Glomerular visceral epithelial cell (primary cell): ENCODE data around the gene SORT1.
"Not testable (repeated sequence)": the region's sequence is repeated elsewhere in the genome, so short reads cannot be mapped to it uniquely, and the experiment has no call there.

Experiments used
- DNase-seq: peaks from one replicate; pipeline ENCODE4 v3.0.0-alpha.2; 2016; ENCODE audit errors: extremely low spot score

Gene SORT1

GRCh38 chr1:109397581-109398342, at the start of gene SORT1:
Gene SORT1 (minus strand): TSS chr1:109397918. CDS start chr1:109397892, 26 bp downstream.
- peak; percentile 93 for DNase-seq

DNA sequence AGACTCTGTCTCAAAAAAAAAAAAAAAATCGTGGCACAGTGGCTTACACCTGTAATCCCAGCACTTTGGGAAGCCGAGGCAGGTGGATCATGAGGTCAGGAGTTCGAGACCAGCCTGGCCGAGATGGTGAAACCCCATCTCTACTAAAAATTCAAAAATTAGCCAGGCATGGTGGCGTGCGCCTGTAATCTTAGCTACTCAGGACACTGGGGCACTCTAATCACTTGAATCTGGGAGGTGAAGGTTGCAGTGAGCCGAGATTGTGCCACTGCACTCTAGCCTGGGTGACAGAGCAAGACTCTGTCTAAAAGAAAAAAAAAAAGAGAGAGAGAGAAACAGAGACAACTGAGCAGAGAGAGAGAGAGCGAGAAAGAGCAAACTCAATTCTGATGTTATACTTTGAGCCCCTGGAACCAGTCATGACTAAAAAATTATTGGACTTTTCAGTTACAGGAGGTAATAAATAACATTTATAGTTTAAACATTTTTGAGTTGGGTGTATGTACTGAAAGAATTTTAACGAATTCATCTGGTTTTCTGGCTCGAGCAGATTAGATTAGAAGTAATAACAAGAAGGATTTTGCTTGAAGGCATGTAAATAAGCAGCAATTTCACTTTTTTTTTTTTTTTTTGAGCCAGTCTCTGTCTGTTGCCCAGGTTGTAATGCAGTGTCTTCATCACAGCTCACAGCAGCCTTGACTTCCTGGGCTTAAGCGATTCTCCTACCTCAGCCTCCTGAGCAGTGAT, 48.4 kb upstream of the SORT1 start:
- not testable (repeated sequence) for DNase-seq

DNA sequence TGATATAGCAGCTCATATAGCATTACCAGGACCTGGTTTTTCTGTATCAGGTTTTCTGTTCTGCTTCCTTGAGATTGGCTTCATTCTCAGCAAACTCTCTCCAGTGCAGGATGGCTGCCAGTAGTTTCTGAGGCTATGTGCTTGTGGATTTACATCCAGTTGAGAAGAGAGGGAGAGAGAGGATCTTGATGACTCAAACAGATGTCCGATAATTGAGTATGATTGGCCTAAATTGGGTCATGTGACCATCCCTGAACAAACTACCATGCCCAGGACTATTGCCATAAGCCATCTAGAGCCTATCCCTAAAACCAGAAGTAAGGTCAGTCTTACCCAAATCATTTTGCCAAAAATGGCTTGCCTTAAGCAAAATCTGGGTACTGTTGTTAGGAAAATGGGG, 46.6 kb upstream of the SORT1 start:
- DNase-seq = no peak

- no peak for DNase-seq
Measured at GRCh38 chr1:109443476-109443875, 45.8 kb upstream of the SORT1 start.

DNA sequence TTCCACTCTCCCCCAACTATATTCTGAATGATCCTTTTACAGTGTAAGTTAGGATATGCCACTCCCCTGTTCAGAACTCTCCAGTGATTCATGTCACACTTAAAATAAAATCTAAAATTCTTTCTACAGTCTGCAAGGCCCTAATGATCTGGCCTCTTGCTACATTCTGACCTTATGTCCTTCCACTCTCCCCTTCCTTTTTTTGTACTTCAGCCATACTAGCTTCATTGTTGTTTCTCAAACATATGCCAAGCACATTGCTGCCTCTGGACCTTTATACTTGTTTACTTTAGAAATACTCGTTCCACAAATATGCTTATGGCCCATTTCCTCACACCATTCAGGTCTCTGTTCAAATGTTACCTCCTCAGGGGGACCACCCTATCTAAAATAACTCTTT, 43.4 kb upstream of the SORT1 start:
- DNase-seq = no peak

DNA sequence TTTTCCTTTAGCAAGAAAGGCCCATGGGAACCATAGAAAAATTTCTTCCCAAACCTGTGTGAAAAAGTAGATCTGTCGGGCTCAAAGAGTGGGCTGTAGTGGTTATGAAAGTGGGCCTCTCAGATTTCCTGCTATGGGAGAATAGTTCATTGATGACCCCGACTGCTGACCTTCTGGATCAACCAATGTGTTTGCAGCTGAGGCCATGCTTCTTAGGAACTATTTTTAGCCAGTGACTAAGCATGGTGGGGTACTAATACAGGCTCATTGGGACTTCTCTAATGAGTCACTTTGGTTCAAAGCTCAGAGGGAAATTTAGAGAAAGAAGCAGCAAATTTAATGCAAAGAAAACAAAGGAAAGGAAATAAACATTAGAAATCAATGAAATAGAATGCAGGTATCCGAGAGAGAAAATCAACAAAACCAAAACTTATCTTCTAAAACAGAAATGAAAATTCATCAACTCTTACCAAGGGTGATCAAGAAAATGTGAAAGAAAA, 41.1 kb upstream of the SORT1 start:
- DNase-seq = peak; percentile 46

- no peak for DNase-seq
Measured at GRCh38 chr1:109434484-109434883, 36.8 kb upstream of the SORT1 start.

- no peak for DNase-seq
Measured at GRCh38 chr1:109433322-109433721, 35.6 kb upstream of the SORT1 start.

GRCh38 chr1:109432336-109432735, 34.6 kb upstream of the SORT1 start:
- DNase-seq = no peak

DNA sequence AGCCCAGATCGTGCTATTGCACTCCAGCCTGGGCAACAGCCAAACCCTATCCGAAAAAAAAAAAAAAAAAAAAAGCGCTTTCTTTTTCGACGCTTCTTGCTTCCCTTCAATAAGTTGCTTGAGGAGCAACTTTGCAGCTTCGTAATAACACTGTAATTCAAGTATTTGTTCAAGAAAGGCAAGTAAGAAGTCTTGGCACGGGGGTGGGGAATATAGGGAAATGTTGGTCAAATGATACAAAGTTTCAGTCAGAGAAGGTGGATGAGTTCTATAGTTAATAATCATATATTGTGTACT, 29.4 kb upstream of the SORT1 start:
- no peak for DNase-seq

DNA sequence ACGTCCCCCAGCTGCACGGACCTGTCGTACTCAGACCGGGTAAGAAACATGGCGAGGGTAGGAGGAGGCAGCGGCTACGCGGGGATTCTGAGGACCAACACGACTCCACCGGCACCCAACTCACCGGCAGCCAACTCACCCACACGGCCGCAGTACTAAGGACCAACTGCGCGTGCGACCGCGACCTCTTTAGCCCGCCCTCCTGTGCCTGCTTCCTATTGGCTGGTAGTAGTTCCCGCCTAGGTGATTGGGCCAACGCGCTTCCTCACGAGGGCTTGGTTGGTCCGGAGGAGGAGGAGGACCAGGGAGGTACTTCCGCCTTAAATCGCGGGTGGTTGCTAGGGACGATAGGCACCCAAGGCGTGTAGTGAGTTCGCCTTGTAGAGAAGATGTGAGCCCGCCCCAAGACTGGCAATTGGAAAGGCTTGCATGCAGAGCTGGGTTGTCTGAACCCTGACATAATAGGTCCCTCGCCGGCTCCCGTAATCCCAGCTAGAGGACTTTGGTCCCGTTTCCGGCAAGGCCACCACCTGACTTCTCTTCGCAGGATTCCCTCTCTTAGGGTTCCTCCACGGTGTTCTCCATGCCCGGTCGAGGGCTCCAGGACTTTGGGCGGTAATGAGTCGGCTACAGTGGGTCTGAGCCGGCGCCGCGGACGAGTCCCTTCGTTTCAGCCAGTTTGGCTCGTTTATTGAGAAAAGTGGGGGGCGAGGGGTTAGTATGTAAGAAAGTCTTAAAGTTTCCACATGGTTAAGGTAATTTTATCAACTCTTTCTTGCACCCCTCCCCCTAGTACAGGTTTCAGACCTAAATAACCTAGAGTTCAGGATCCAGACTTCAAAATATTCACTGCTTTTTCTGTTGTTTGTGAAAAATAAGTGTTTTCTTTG, 28.8 kb upstream of the SORT1 start, which contains the start of gene PSMA5:
Gene PSMA5, minus strand, starts transcription at position 168 of the 890 bp plus-strand sequence. Its CDS starts 118 bp downstream, at position 50.
- DNase-seq = peak; percentile 99

DNA sequence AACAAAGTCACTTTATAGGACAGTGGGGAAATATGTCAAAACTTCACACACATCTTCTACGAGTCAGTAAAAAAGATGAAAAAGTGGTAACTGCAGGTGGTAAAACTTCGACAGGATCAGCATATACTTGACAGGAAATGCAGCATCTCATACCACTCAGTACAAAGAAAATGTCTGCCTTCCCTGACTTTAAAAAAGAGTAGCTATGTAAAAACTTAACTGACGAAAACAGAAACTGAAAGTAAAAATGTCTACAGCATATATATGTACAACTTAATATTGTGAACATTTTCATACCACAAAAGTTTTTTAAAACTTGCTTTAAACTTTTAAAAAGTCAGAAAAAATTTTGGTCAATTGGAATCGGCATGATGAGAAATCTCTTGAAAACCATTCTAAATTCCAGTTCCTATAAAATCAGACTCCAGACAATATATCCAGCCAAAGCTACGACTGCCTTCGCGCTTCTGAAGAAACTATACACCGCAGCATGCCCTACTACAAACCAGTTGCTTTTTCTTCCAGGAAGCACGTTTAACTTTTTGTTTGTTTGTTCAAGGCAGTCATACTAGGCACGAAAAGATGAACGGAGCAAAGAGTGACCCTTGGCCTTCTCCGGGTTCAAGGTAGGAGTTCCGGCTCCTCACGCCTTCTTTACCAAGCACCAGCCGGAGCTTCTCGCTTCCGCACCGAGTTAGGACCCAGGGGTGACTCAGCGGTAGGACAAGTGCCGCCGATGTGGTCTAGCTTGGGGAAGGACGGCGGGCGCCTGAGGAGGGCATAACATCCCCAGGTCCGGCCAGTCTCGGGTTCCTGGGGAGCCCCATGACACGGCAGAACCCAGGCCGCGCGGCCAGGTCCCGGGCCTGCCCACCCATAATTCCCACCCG, 27.9 kb upstream of the SORT1 start:
- DNase-seq = peak; percentile 70

DNA sequence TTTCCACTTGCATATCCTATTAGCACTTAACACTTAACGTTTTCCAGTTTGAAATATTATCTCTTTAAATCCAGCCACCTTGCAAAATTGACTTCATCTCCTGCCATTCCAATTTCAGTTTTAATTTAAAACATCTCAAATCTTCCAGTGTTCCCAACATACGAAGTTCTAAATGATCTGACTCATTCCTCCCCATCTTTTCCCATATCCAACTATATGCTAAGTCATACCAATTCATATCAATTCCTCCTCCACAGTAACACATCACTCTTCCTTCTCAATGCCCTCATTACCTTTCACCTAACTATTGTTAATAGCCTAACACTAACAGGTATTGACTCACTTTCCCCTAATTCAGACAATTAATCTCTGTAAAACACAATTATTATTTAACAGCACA, 25.8 kb upstream of the SORT1 start:
- DNase-seq = no peak

- DNase-seq = no peak
Measured at GRCh38 chr1:109412551-109412950, 14.8 kb upstream of the SORT1 start.

DNA sequence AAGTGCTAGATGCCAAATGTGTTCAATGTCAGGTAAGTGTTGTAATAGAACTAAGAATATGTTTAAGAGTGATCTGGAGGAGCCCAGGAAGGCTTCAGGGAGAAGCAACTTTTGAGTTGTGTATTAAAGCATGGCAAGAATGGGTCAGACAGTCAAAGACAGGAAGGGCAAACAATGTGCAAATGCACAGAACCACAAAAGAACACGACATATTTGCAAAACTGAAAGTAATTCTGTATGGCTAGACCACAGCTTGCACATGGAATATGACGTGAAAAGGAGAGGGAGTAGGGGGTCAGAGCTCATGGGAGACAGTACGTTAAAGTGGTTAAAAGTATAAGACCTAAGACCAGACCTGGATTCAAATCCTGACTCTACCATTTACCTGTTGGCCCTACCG, 7.1 kb upstream of the SORT1 start:
- DNase-seq = no peak

DNA sequence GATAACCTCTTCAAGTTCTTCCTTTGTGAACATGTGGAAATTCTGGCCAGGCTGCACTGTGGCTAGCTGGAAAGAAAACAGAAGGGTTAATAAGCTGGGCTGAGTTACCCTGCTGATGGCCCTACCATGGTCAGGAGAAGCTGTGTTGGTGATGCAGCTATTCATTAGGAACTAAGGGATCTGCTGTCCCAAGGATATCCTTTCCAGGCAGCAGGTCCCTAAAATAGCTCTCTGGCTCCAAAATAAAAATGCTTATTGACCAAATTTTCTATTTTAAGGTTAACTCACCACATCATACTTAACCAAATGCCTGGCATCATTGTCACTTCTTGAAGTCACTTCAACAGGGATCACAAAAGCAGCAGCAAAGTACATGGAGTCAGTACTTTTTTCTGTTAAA, 4.3 kb upstream of the SORT1 start:
- no peak for DNase-seq

DNA sequence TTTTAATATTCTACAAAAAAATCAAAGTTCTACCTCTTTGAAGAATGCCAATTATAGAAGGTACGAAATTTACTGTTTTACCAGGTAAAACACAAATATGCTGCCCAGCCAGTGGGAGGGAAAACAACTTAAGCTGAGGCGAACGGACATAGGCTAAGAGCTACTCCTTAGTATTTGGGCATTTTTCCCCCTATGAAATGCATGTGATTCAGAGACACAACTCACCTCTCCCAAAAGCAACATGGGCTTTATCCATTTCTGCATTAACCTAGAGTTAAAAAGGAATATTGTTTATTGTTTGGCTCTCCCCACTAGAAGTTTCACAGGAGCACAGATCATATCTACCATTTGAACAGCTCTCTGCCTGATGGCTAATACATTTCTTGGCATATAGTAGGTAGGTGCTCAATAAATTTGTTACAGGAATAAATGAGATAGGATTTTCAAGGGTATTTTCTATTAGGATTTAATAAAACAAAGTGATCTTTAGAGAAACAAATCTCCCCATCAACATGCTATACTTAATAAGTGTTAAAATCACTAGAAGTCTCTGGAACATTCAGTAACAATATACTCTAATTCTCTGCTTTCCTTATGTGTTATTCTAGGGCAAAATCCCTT, 2.4 kb upstream of the SORT1 start:
- DNase-seq = no peak

DNA sequence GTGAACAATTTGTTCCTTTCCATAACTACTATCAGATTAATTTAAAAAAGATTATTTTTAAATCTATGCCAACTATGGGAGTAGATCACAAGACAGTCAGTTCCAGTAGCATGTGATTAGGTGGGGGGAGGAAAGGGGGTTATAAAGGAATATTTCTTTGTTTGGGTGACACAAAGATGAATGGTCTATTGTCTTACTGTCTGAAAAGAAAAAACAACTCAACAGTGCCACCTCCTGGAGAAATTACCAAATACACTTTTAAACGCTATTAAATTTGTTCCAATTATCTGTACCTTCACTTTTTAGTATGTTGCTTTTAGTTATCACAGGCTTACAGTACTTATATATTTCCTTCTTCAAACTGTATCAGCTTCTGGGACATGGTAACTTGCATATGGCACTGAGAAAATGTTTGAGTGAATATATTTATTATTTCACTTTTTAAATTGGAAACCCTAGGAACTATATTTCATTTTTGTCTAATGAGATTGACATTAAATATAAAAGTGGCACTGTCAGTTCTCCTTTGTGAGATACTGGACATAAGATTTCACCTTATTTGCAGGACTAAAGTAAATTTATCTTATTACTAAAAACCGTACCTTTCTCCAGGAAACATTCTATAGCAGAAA, 1.7 kb upstream of the SORT1 start:
- peak; percentile 72 for DNase-seq

GRCh38 chr1:109398343-109399225, 866 bp upstream of the SORT1 start:
- no peak for DNase-seq
